ENCODE measurements around the gene TRIM24. TPM values are rescaled to one million over a fixed set of nuclear protein-coding genes. Genes with fewer than 3 reads are reported as not detected.

Gene TRIM24
- total RNA-seq, 2 donors from 2014 or later = 14.2 to 16.4 TPM

DNA sequence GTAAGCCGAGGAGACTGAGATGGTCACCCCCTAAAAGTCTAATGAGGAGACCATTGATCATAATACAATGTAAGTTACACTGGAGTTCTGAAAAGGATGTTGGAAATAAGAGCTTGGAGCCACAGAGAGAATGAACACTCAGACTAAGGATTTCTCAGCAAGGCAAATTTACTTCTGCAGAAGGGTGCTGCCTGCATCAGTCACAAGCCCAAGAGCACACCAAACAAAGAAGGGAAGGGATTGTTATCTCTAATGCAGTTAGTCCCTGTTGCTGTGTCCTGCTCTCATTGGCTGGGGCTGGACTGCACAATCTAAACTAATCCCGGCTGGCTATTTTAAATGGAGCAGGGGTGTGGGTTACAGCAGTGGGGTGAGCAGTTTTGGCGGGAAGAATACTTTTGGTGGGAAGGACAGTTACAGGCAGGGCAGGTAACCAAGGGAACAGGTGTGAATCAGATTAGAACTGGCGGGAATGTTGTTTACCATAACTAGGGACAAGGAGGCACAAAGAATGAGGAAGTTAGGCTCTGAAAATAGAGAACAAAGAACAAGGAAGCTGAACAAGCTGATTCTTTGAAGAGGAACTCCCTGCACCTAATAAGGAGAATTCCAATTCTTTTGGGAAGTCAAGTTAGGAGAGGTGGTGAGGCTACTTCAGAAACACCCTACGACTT, 30.3 kb upstream of the TRIM24 start:
- peaks cover 12 to 32% of the 10 kb centered on the region in 2 donors for H3K9me3 ChIP-seq

GRCh38 chr7:138431517-138431916, 28.5 kb upstream of the TRIM24 start:
- Histone ChIP-seq H3K9me3 (peaks cover 12 to 32% of the 10 kb centered on the region in 2 donors), H3K27ac (no peak overlapping the region), H3K27me3 (no peaks in the 10 kb centered on the region), H3K4me3 (no peak overlapping the region), H3K4me1 (no peaks in the 10 kb centered on the region), H3K36me3 (no peaks in the 10 kb centered on the region)
- TF ChIP-seq, protein P1, sequence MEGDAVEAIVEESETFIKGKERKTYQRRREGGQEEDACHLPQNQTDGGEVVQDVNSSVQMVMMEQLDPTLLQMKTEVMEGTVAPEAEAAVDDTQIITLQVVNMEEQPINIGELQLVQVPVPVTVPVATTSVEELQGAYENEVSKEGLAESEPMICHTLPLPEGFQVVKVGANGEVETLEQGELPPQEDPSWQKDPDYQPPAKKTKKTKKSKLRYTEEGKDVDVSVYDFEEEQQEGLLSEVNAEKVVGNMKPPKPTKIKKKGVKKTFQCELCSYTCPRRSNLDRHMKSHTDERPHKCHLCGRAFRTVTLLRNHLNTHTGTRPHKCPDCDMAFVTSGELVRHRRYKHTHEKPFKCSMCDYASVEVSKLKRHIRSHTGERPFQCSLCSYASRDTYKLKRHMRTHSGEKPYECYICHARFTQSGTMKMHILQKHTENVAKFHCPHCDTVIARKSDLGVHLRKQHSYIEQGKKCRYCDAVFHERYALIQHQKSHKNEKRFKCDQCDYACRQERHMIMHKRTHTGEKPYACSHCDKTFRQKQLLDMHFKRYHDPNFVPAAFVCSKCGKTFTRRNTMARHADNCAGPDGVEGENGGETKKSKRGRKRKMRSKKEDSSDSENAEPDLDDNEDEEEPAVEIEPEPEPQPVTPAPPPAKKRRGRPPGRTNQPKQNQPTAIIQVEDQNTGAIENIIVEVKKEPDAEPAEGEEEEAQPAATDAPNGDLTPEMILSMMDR (IDR thresholded peaks at IDR 0.05) = no peak
- no peak for DNase-seq (ENCODE audit: low spot score)

More for the DNA sequence above, 30.3 kb upstream of the TRIM24 start:
- no peaks in the 10 kb centered on the region for H3K27me3 ChIP-seq
- no peaks in the 10 kb centered on the region for H3K4me1 ChIP-seq
- no peak overlapping the region for H3K27ac ChIP-seq
- H3K36me3 ChIP-seq = no peaks in the 10 kb centered on the region
- DNase-seq (ENCODE audit: low spot score) = no peak
- no peak overlapping the region for H3K4me3 ChIP-seq
- TF ChIP-seq, protein P1 (IDR thresholded peaks at IDR 0.05) = no peak

DNA sequence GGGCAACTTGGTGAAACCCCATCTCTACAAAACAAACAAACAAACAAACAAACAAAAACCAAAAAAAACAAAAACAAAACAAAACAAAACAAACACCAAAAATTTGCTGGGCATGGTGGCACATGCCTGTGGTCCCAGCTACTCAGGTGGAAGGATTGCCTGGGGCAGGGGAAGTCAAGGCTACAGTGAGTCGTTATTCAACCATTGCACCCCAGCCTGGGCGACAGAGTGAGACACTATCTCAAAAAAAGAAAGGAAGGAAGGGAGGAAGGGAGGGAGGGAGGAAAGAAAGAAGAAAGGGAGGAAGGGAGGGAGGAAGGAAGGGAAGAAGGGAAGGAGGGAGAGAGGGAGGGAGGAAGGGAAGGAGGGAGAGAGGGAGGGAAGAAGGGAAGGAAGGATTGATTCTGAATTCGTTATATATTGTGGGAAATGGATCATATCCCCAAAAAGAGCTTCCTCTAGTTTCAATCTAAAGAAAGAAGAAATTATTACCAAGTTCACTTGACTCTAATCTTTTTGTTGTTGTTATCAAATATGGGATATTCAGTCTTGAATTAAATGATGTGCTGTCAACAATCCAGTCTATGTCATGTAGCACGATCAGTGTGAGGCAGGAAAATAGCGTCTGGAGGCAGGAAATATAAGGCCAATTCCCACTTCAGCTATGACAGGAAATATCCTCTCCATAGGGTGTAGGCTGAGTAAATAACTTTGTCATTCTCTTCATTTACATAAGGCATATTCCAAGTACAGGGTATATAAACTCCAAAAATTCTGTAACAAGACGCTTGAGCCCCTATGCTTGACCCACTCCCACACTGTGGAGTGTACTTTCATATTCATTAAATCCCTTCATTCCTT, 26.2 kb upstream of the TRIM24 start:
- H3K36me3 ChIP-seq = no peaks in the 10 kb centered on the region
- H3K27me3 ChIP-seq = no peaks in the 10 kb centered on the region
- DNase-seq (ENCODE audit: low spot score) = no peak
- H3K27ac ChIP-seq = no peak overlapping the region
- H3K4me1 ChIP-seq = no peaks in the 10 kb centered on the region
- H3K9me3 ChIP-seq = peaks cover 12 to 26% of the 10 kb centered on the region in 2 donors
- H3K4me3 ChIP-seq = no peak overlapping the region
- TF ChIP-seq, protein P1 (IDR thresholded peaks at IDR 0.05) = no peak

GRCh38 chr7:138434597-138435019, 25.5 kb upstream of the TRIM24 start:
- Histone ChIP-seq H3K9me3 (peaks cover 7 to 18% of the 10 kb centered on the region in 2 donors), H3K4me1 (no peaks in the 10 kb centered on the region), H3K27ac (no peak overlapping the region), H3K36me3 (no peaks in the 10 kb centered on the region), H3K4me3 (no peak overlapping the region), H3K27me3 (no peaks in the 10 kb centered on the region)
- TF ChIP-seq, protein P1 (IDR thresholded peaks at IDR 0.05) = no peak
- no peak for DNase-seq (ENCODE audit: low spot score)

DNA sequence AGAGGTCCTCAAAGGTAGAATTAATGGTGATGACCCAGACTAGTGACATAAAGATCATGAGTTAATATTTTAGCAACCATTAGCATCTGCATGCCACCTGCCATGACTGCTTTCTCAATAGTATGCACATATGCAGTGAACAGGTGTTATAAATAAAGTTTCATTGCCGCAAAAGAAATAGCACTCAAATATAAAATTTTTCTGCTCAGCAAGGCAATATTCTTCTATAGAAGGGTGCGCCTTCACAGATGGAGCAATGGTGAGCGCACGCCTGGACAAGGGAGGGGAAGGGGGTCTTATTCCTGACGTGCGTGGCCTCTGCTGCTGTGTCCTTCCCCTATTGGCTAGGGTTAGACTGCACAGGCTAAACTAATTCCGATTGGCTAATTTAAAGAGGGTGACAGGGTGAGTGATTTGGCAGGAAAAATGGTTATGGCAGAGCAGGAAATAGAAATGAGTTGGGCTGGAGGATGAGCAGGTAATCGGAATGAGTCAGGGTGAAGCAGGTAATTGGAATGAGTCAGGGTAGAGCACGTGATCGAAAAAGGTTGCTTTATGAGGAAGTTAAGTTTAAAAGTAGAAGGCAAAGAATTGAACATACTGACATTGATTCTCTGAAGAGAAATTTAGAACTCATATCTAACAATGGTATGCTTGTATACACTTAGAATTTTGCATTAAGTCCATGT, 24.7 kb upstream of the TRIM24 start:
- H3K4me1 ChIP-seq = no peaks in the 10 kb centered on the region
- H3K36me3 ChIP-seq = no peaks in the 10 kb centered on the region
- TF ChIP-seq, protein P1 (IDR thresholded peaks at IDR 0.05) = no peak
- no peak overlapping the region for H3K4me3 ChIP-seq
- DNase-seq (ENCODE audit: low spot score) = no peak
- H3K9me3 ChIP-seq = peaks cover 0 to 11% of the 10 kb centered on the region in 2 donors
- H3K27ac ChIP-seq = no peak overlapping the region
- H3K27me3 ChIP-seq = no peaks in the 10 kb centered on the region
